GM18858 (cell line): ENCODE data around the gene ANLN.

Experiments used
- ATAC-seq: cut with Tn5 transposase; IDR thresholded peaks from one replicate; pipeline ENCODE4 v1.9.1; 2021; ENCODE audit not compliant: unreplicated experiment

The ANLN gene

GRCh38 chr7:36407636-36408550 lies 18.2 kb downstream of the ANLN start:
- ATAC-seq = no peak

DNA sequence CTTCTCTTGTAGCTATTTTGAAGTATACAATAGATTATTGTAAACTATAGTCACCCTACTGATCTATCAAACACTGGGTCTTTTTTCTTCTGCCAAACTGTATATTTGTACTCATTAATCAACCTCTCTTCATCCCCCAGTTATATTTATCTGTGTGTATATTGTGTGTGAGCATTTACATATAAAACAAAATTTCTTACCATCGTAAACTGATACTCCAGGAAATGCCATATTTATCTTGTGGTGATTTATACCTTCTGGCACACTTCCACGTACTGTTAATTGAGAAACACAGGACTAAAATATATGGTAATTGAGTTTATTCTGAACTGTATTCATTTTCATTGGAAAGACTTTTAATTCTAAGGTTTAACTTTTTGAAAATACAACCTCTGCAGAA lies 18.9 kb downstream of the ANLN start:
- no peak for ATAC-seq

GRCh38 chr7:36409180-36409579 lies 19.5 kb downstream of the ANLN start:
- no peak for ATAC-seq

DNA sequence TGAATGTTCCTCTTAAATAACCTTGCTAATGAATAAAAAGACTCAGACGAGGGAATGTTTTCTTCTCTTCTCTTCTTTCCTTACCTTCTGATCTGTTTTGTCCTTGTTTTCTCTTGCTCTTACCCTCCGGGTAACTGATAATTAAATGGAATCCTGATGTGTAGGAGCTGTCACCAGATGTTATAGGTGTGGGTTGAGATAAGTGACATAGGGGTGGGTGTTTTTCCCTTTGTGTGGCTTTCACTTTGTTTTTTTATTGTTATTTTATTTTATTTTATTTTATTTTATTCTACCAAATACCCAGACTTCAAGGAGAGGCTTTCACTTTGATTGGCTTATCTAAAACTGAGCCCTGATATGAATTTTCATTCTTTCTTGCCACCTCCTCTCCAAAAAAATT lies 25.5 kb downstream of the ANLN start:
- ATAC-seq = no peak

GRCh38 chr7:36416251-36416650 lies 26.6 kb downstream of the ANLN start:
- ATAC-seq = no peak

DNA sequence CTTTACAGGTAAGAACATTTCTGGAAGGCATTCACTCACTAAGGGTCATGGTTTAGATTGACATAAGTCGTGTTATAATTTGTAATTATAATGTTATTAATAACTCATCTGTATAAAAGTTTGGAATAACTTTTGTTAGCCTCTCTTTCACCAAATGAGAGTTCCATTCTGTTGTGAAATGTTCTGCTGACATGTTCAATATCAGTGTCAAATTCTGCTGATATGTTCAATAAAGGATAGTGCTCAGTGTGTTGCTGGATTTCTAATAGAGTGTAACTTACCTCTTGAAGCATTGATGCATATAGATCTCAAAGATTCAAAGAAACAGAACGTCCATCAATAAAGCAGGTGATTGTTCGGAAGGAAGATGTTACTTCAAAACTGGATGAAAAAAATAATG lies 30.6 kb downstream of the ANLN start:
- ATAC-seq = no peak

DNA sequence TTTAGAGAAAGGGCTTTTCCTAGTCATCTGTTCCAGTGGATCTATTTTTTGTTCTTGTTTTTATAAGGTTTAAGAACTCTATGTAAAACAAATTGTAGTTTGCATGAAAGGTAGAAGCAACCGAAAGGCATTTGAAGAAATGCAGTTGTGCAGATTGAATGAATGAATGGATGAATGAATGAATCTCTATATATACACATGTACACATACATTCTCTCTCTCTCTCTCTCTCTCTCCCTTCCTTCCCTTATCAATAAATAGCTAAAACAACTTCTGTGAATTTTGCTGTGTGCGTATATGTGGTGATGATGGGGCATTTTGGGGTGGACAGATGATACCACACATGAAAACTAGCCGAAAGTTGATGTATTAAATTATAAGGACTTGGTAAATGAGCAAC lies 32.4 kb downstream of the ANLN start:
- no peak for ATAC-seq

- ATAC-seq = no peak
These were observed 34.0 kb downstream of the ANLN start for GRCh38 chr7:36423633-36424032.

DNA sequence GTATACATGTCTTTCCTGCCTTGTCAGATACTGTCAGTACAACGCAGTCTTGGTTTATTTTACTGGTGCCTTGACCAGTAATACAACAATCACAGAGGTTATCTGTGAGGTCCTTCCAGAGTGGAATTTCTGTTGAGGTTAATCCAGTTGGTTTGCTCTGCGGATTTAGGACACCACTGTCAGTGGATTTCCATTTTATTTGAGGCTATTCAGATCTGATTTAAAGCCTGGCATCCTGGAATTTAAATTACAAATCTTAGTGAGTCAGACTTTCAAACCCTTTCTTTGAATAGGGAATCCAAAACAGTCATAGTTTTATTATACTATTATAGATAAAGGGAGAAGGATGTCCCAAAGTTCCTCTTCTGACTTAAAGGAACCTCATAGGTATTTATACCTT lies 40.5 kb downstream of the ANLN start:
- ATAC-seq = no peak

DNA sequence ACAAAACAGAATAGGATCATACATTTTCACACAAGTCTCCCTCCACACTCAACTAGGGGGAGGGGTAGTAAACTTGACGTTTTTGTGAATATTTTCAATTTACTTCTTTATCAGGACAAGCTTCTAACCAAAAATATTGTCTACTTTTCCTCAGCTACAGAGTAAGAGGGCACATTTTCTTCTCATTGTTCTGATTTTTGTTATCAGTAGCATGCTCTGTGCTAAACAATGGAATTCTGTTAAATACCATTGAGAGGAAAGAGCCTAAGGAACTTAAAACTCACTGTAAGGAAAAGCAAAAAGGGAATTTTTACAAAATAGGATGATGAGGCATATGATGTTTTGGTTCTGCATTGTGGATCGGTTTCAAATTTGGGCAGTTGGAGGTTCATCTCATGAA lies 41.2 kb downstream of the ANLN start:
- no peak for ATAC-seq

DNA sequence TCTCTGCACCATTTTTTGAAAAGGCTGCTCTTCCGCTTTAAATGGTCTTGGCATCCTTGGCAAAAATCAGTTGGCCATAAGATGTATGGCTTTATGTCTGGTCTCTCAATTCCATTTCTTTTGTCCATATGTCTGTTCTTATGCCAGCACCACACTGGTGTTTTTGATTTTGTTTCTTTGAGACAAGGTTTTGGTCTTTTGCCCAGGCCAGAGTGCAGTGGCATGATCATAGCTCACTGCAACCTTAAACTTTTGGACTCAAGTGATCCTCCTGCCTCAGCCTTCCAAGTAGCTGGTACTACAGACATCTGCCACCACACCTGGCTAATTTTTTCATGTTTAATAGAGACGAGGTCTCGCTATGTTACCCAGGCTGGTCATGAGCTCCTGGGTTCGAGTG lies 48.5 kb downstream of the ANLN start:
- ATAC-seq = no peak

DNA sequence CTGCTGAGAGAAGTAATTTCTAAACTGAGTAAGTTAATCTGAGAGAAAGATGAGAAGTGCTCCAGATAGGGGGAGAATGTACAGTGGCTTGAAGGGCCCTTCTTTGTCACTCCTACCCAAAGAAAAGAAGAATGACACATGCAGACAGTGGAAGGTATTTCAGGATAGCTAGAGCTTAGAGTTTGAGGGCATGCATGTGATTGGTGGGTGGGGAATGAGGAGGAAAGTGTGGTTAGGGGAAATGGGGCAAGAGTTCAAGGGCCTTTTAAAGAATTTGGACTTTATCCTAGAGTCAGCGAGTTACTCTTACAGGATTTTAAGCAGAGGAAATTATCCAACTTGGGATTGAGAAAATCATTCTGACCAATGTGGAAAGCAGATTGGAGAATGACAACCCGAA lies 50.0 kb downstream of the ANLN start:
- no peak for ATAC-seq

- ATAC-seq = no peak
These were observed 51.2 kb downstream of the ANLN start for GRCh38 chr7:36440880-36441279.

DNA sequence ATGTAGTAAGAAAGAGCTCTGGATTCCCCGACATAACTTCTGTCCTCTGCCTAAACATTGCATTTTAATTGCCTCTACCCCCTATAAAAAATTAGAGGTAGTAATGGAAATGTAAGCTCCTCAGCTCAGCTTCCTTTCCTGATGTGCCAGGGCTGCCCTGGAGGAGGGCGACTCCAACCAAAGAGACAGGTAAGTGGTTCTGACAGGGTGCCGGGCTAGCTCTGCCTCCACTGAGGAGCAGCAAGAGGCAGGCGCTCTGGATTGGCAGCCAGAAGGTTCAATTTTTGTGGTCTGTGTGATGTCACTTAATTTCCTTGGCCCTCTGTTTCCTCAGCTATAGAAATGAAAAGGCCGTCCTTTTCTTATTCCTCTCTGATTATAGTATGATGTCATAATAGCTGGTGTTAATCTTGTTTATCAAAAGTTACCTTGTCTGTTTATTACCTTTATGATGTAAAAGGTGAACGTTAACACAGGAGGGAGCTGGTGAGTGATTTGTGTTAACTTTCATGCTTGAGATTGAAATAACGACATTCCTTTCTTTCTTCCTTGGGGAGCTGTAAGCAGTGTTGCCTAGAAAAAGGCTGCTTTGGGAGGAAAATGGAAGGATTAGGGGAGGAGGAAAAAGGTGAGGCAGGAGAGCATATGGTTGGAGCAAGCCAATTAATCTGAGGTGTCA lies 51.8 kb downstream of the ANLN start:
- ATAC-seq = no peak

- no peak for ATAC-seq
These were observed 59.2 kb downstream of the ANLN start for GRCh38 chr7:36448781-36449379.

- no peak for ATAC-seq
These were observed 60.0 kb downstream of the ANLN start for GRCh38 chr7:36449685-36450084.

GRCh38 chr7:36453769-36454168 lies 64.1 kb downstream of the ANLN start:
- ATAC-seq = no peak

GRCh38 chr7:36455646-36456045 lies 66.0 kb downstream of the ANLN start:
- no peak for ATAC-seq

- no peak for ATAC-seq
These were observed 66.5 kb downstream of the ANLN start for GRCh38 chr7:36456138-36456537.

DNA sequence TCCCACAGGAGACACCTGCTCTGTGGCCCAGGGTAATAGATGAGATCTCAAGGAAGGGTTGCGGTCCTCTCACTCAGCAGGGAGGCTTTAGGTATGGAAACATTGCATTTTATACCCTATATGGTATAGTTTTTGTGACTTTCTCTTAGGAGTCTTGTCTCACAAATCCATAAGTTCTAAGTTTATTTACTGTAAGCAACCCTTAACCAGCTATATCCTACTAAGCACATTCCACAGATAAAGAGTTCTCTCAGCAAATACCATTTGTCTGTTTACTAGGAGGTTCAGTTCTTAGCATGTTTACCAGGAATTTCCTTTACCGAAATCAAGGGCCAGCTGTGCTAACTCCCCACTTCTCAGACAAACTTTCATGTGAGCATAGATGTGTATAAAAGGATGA lies 66.9 kb downstream of the ANLN start:
- no peak for ATAC-seq

GRCh38 chr7:36459236-36459960 lies 69.7 kb downstream of the ANLN start:
- no peak for ATAC-seq
